ENCODE data around the gene ABCA7. TPM values are rescaled to one million over a fixed set of nuclear protein-coding genes. Genes with fewer than 3 reads are reported as not detected.
A peak's percentile ranks its signal among the peaks of the same experiment; 100 is the strongest.
"Not testable (repeated sequence)": the region's sequence is repeated elsewhere in the genome, so short reads cannot be mapped to it uniquely, and the experiment has no call there.

ABCA7 gene
- total RNA-seq, 2 donors from 2014 or later = 33.7 to 87.3 TPM

- TF ChIP-seq, protein P1, sequence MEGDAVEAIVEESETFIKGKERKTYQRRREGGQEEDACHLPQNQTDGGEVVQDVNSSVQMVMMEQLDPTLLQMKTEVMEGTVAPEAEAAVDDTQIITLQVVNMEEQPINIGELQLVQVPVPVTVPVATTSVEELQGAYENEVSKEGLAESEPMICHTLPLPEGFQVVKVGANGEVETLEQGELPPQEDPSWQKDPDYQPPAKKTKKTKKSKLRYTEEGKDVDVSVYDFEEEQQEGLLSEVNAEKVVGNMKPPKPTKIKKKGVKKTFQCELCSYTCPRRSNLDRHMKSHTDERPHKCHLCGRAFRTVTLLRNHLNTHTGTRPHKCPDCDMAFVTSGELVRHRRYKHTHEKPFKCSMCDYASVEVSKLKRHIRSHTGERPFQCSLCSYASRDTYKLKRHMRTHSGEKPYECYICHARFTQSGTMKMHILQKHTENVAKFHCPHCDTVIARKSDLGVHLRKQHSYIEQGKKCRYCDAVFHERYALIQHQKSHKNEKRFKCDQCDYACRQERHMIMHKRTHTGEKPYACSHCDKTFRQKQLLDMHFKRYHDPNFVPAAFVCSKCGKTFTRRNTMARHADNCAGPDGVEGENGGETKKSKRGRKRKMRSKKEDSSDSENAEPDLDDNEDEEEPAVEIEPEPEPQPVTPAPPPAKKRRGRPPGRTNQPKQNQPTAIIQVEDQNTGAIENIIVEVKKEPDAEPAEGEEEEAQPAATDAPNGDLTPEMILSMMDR (IDR thresholded peaks at IDR 0.05) = no peak
- no peak for TF ChIP-seq POLR2A (IDR thresholded peaks at IDR 0.05)
- Histone ChIP-seq H3K4me3 (no peak overlapping the region), H3K27ac (peak overlapping the region in 2 of 4 donors; percentile 12 to 75), H3K9me3 (no peaks in the 10 kb centered on the region), H3K4me1 (peaks cover 19% of the 10 kb centered on the region), H3K36me3 (replicated peaks in 1 of 2; ENCODE audit: insufficient read depth in 1 of 2, low read depth in 2 of 2) (peaks cover under 1 to 14% of the 10 kb centered on the region in 2 donors), H3K27me3 (no peaks in the 10 kb centered on the region)
- 72 to 74% methylated on average over 5 to 13 of the region's 18 CpGs for WGBS, 2 donors
- DNase-seq = no peak
- intact Hi-C loops (cut with DNase I) = loop anchor here (5.0 kb wide), 1 partner anchor 81 kb away; no protein-coding TSS in a partner anchor
- no peak for ATAC-seq
Observed at GRCh38 chr19:1111641-1112267, 71.8 kb downstream of the ABCA7 start.

DNA sequence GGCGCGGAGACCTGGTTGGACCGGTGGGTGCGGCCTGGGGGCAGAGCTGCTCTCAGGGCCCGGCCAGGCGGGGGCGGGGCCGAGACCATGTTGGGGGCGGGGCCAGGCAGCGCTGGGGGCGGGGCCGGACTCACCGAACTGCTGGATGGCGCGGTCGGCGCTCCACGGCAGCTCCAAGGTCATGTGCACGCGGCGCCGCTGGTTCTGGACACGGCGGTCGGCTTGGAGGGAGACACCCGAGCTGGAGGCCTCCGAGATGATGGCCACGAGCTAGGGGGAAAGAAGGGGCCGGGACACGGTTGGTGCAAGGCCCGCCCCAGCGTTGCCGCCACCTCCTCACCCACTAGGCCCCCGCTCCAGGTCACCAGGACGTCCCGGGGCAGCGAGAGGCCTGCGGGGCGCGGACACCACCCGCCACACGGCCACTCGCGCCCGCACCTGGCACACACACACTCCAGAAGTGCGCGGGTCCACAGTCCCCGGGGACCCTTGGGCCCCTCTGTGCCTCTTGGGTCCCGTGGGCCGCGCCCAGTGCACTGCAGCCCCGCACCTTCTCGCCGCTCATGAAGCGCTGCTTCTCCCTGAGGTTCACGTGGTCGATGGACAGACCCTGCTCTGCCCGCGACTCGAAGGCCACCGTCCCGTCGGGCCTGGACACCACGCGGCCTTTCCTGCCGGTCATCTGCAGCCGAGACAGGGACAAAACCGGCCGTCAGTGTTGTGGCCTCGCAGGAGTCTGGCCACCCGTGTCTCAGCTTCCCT is 72.5 kb downstream of the ABCA7 start:
- H3K27ac ChIP-seq = peak overlapping the region in 2 of 4 donors; percentile 53 to 75
- DNase-seq = peak in 3 of 4 donors; percentile 45 to 51 (median 45)
- no peak overlapping the region for H3K4me3 ChIP-seq
- 63 to 82% methylated on average over 25 to 51 of the region's 71 CpGs for WGBS, 2 donors
- no peaks in the 10 kb centered on the region for H3K9me3 ChIP-seq
- H3K4me1 ChIP-seq = peaks cover 19% of the 10 kb centered on the region
- TF ChIP-seq POLR2A (IDR thresholded peaks at IDR 0.05) = no peak
- TF ChIP-seq, protein P1 (IDR thresholded peaks at IDR 0.05) = no peak
- no peaks in the 10 kb centered on the region for H3K27me3 ChIP-seq
- H3K36me3 ChIP-seq (replicated peaks in 1 of 2; ENCODE audit: insufficient read depth in 1 of 2, low read depth in 2 of 2) = peaks cover 4 to 21% of the 10 kb centered on the region in 2 donors
- ATAC-seq = peak; percentile 7
- intact Hi-C loops (cut with DNase I) = loop anchor here (5.0 kb wide), 1 partner anchor 80 kb away; no protein-coding TSS in a partner anchor

GRCh38 chr19:1113030-1113985 is 73.4 kb downstream of the ABCA7 start:
- intact Hi-C loops (cut with DNase I) = loop anchor here (5.0 kb wide), 1 partner anchor 79 kb away; no protein-coding TSS in a partner anchor
- no peaks in the 10 kb centered on the region for H3K9me3 ChIP-seq
- peak; percentile 93 for ATAC-seq
- WGBS, 2 donors = 5 to 23% methylated on average over 4 to 44 of the region's 44 CpGs
- peak overlapping the region; percentile 2 to 75 (median 58) for H3K27ac ChIP-seq
- H3K4me1 ChIP-seq = peaks cover 19% of the 10 kb centered on the region
- H3K36me3 ChIP-seq (replicated peaks in 1 of 2; ENCODE audit: insufficient read depth in 1 of 2, low read depth in 2 of 2) = peaks cover 5 to 25% of the 10 kb centered on the region in 2 donors
- no peaks in the 10 kb centered on the region for H3K27me3 ChIP-seq
- DNase-seq = peak; percentile 95 to 99 (median 98)
- no peak overlapping the region for H3K4me3 ChIP-seq
- TF ChIP-seq, protein P1 (IDR thresholded peaks at IDR 0.05) = peak; percentile 81 to 93 (median 88)
- TF ChIP-seq POLR2A (IDR thresholded peaks at IDR 0.05) = no peak

DNA sequence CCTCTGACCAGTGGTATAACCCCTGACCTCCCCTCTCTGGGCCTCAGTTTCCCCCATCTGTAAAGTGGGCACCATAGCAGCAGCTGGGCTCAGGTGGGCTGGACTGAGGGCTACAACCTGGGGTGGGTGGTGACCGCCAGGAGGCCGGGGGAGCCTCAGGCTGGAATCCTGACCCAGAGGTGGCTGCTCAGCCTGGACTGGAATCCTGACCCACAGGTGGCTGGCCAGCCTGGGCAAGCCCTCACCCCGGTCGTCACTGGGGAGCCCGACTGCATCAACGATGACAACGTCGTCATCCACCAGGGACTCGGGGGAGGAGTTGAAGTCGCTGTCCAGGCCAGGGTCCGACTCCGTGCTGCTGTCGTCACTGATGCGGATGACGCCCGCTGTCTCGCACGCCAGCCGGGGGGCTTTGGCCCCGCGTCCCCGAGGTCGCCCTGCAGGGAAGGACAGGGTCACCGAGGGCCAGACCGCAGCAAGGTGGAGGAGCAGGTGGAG is 74.1 kb downstream of the ABCA7 start:
- intact Hi-C loops (cut with DNase I) = loop anchor here (5.0 kb wide), 1 partner anchor 78 kb away; no protein-coding TSS in a partner anchor
- H3K36me3 ChIP-seq (replicated peaks in 1 of 2; ENCODE audit: insufficient read depth in 1 of 2, low read depth in 2 of 2) = peaks cover 8 to 26% of the 10 kb centered on the region in 2 donors
- peaks cover 19% of the 10 kb centered on the region for H3K4me1 ChIP-seq
- WGBS, 2 donors = 89 to 100% methylated on average over 2 to 24 of the region's 25 CpGs
- no peaks in the 10 kb centered on the region for H3K27me3 ChIP-seq
- no peak overlapping the region for H3K4me3 ChIP-seq
- no peak for TF ChIP-seq POLR2A (IDR thresholded peaks at IDR 0.05)
- TF ChIP-seq, protein P1 (IDR thresholded peaks at IDR 0.05) = no peak
- no peaks in the 10 kb centered on the region for H3K9me3 ChIP-seq
- H3K27ac ChIP-seq = peak overlapping the region in 3 of 4 donors; percentile 53 to 75 (median 64)
- ATAC-seq (no peak), DNase-seq (no peak)

- DNase-seq, H3K27me3 ChIP-seq, ATAC-seq, H3K27ac ChIP-seq, H3K9me3 ChIP-seq, H3K4me3 ChIP-seq: not testable (repeated sequence)
- WGBS, 2 donors = 91 to 95% methylated on average over 7 to 9 of the region's 9 CpGs
- H3K4me1 ChIP-seq = peaks cover 19% of the 10 kb centered on the region
- H3K36me3 ChIP-seq (replicated peaks in 1 of 2; ENCODE audit: insufficient read depth in 1 of 2, low read depth in 2 of 2) = peaks cover 8 to 31% of the 10 kb centered on the region in 2 donors
- intact Hi-C loops (cut with DNase I) = loop anchor here (5.0 kb wide), 1 partner anchor 78 kb away; no protein-coding TSS in a partner anchor
Observed at GRCh38 chr19:1114728-1115127, 74.8 kb downstream of the ABCA7 start.
